LNCAP (cell line): ENCODE results near the gene RNF44.

Experiments used
- CTCF ChIP-seq: fragments of 450-650 bp; IDR thresholded peaks from 2 replicates; pipeline ENCODE4 v1.5.1; 2017; ENCODE audit warnings: mild to moderate bottlenecking

RNF44 gene

DNA sequence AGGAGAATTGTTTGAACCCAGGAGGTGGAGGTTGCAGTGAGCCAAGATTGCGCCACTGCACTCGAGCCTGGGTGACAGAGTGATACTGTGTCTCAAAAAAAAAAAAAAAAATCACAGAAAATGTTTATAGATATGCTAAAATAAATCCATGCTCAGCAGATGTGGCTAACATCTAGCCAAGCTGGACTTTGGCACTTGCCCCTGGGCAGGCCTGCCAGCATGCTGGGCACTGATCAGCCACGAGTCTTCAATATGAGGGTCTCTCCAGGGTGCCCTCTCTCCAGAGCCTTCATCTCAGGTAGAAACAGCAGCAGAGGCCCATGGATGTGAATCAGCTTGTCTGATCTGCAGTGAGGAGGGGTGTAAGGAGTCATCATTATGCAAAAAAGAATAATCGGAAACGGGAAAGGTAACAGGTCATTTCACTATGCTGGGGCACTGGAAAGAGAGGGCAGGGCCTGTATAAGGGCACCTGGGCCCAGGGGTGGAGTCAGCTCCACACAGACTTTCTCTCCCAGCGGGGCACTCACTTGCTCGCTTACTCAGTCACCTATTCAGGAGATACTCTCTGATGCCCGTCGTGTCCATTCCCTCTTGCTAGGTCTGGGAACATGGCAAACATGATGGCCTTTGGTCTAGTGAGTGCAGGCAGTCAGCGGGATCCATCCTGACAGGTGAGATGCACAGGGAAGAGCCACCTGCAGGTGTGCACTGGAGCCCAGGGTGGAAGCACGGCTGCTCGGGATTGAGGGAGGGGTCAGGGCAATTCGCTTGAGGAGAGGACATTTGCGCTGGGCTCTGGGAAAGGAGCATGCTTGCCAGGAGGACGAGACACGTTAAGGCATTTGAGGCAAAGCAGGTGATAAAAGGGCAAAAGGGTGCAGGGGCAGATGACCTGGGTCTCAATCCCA lies 17.1 kb downstream of the RNF44 start:
- TF ChIP-seq CTCF, result no peak

- TF ChIP-seq CTCF, result no peak
Observed at GRCh38 chr5:176517053-176517661, 20.0 kb downstream of the RNF44 start.

GRCh38 chr5:176515396-176515795 lies 21.8 kb downstream of the RNF44 start:
- TF ChIP-seq CTCF, result no peak

- no peak for TF ChIP-seq CTCF
Observed at GRCh38 chr5:176514244-176514950, 22.8 kb downstream of the RNF44 start.

GRCh38 chr5:176513788-176514187 lies 23.4 kb downstream of the RNF44 start:
- TF ChIP-seq CTCF, result no peak

DNA sequence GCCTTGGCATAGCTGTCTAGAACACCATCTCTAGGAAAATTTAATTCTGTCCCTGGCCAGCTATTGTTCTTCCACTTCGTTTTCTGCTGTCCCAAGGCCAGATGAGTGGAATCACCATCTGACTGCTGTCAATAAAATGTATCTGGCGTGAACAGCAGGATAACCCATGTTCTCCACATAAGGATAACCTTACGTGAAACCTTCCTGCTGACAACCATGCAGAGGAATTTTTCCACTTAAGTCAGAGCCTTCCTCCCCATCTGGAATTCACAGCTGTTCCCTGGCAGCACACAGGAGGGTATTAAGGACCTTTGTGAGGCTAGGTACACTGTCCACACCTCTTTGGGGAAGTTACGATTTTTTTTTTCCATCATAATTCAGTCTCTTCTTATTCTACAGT lies 28.6 kb downstream of the RNF44 start:
- no peak for TF ChIP-seq CTCF

- no peak for TF ChIP-seq CTCF
Observed at GRCh38 chr5:176507911-176508310, 29.3 kb downstream of the RNF44 start.
